Thyroid gland (tissue), 4 donors: ENCODE results near the gene ST6GALNAC2.

Experiments
- CTCF ChIP-seq, 6 experiments: fragments of 200-600 bp in 3 of 6; fragments of 450-650 bp in 3 of 6; sonication (generic) in 3 of 6; IDR thresholded peaks; one replicate each; pipeline ENCODE4 v1.5.1; 2016 to 2019; ENCODE audit warnings: antibody characterized with exemption in 6 of 6, mild to moderate bottlenecking in 2 of 6, inconsistent platforms in 1 of 6, moderate library complexity in 1 of 6
- POLR2A ChIP-seq, 2 donors: fragments of 450-650 bp; IDR thresholded peaks; one replicate each; pipeline ENCODE4 v1.6.1; 2017; ENCODE audit warnings: antibody characterized with exemption in 2 of 2, mild to moderate bottlenecking in 2 of 2, moderate library complexity in 1 of 2

GRCh38 chr17:76523084-76524037 lies 62.3 kb downstream of the ST6GALNAC2 start:
- TF ChIP-seq CTCF (IDR thresholded peaks at IDR 0.05): peak; percentile 97 to 99 (median 99)
- no peak for TF ChIP-seq POLR2A (IDR thresholded peaks at IDR 0.05)
